Gastrocnemius medialis (tissue), 4 donors: Measurements from ENCODE around the gene CDH4. TPM values are rescaled to one million over a fixed set of nuclear protein-coding genes. Genes with fewer than 3 reads are reported as not detected.
A peak's percentile ranks its signal among the peaks of the same experiment; 100 is the strongest.
"Not testable (repeated sequence)": the region's sequence is repeated elsewhere in the genome, so short reads cannot be mapped to it uniquely, and the experiment has no call there.

Experiments used
- ATAC-seq, 2 donors: fragments of 150-250 bp; one replicate each; pipeline ENCODE4 v1.9.1; 2016
- DNase-seq, 2 donors: peaks; one replicate each; pipeline ENCODE4 v3.0.0-alpha.2; 2019
- H3K27ac ChIP-seq, 4 donors: fragments of 200-600 bp; sonication (generic); 1 replicate in 1 of 4; 2 replicates in 3 of 4; pipeline ENCODE4 v1.5.1; 2016 to 2018; ENCODE audit warnings: mild to moderate bottlenecking in 2 of 4, moderate library complexity in 1 of 4
- H3K27me3 ChIP-seq, 3 donors: fragments of 200-600 bp; sonication (generic) in 2 of 3; 1 replicate in 1 of 3; 2 replicates in 2 of 3; pipeline versions ENCODE4 v1.5.1 to v1.6.0; 2016 to 2019; ENCODE audit warnings: mild to moderate bottlenecking in 1 of 3, moderate library complexity in 1 of 3
- H3K36me3 ChIP-seq, 2 donors: fragments of 200-600 bp; sonication (generic) in 1 of 2; one replicate each; pipeline ENCODE4 v1.5.1; 2017 to 2018
- H3K4me1 ChIP-seq, 2 donors: fragments of 200-600 bp; sonication (generic) in 1 of 2; one replicate each; pipeline ENCODE4 v1.5.1; 2016 to 2017; ENCODE audit warnings: mild to moderate bottlenecking in 2 of 2
- H3K4me3 ChIP-seq, 4 donors: fragments of 200-600 bp; sonication (generic) in 3 of 4; 1 replicate in 1 of 4; 2 replicates in 3 of 4; pipeline ENCODE4 v1.5.1; 2016 to 2019; ENCODE audit warnings: mild to moderate bottlenecking in 2 of 4
- H3K9me3 ChIP-seq, 3 donors: fragments of 200-600 bp; sonication (generic) in 2 of 3; 1 replicate in 1 of 3; 2 replicates in 2 of 3; pipeline ENCODE4 v1.5.1; 2016 to 2019
- POLR2A ChIP-seq, 2 donors: fragments of 450-650 bp; IDR thresholded peaks; one replicate each; pipeline ENCODE4 v1.6.1; 2017; ENCODE audit warnings: antibody characterized with exemption in 2 of 2, mild to moderate bottlenecking in 2 of 2, moderate library complexity in 2 of 2
- in situ Hi-C, 4 donors: fragments of 200-750 bp; cut with MboI; loops; one replicate each; pipeline versions ENCODE4 v1.15.0 to v1.8.0; 2017; ENCODE audit warnings: low sequenced_read_pairs in 4 of 4
- intact Hi-C: fragments of 100-400 bp; cut with DNase I; formaldehyde crosslinking; loops from one replicate; pipeline ENCODE4 v1.15.1; 2023; ENCODE audit warnings: low total_unique reads
- total RNA-seq, 4 donors: library from RNA; depleted of rRNA; stranded (reverse); fragments of >200 nt; gene quantifications; one replicate each; pipeline versions ENCODE4 v1.1.0 to v1.2.3, GENCODE V29; 2016
- TF ChIP-seq, protein P1 (sequence below), 5 experiments: fragments of 450-650 bp in 3 of 5; fragments of 200-600 bp in 2 of 5; sonication (generic) in 2 of 5; IDR thresholded peaks in 4 of 5; conservative IDR thresholded peaks in 1 of 5; 1 replicate in 4 of 5; 2 replicates in 1 of 5; pipeline ENCODE4 v1.5.1; 2016 to 2019; ENCODE audit warnings: antibody characterized with exemption in 5 of 5, mild to moderate bottlenecking in 3 of 5, moderate library complexity in 3 of 5

Gene CDH4
- total RNA-seq, 4 donors from 2014 or later, result 0.38 to 1.2 (median 0.86) TPM

DNA sequence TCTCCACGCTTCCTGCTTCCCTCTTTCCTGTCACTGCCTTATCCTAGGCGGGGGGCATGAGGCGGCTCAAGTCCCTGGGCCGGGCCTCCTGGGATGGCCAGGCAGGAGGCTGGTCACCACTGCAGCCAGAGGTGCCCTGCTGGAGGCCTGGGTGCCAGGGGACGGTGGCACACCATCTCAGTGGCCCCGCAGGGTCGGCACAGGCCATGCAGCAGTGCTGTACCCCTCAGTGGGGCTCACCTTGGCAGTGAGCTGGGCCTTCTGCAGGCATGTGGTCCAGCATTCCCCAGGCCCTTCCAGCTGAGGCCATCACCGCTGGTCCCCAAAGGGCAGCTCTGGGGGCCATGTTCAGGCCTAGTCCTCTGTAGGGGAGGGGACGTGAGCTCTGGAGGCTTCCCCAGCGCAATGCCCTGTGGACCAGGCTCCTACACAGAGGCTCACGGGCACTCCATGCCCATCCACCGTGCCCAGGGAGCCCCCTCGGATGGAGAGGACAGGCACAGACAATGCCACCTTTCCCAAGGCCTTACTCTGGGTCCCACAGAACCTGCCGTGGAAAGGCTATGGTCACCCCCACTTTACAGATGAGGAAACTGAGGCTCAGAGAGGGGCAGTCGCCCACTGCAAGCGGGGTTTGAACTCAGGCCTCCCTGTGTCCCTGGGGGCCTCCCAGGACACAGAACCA is 689.8 kb downstream of the CDH4 start:
- no peak for ATAC-seq
- H3K9me3 ChIP-seq, result no peaks in the 10 kb centered on the region
- H3K4me3 ChIP-seq, result no peak overlapping the region
- H3K27ac ChIP-seq, result no peak overlapping the region
- H3K36me3 ChIP-seq, result no peaks in the 10 kb centered on the region
- intact Hi-C loops, result no loop called here
- TF ChIP-seq, protein P1, sequence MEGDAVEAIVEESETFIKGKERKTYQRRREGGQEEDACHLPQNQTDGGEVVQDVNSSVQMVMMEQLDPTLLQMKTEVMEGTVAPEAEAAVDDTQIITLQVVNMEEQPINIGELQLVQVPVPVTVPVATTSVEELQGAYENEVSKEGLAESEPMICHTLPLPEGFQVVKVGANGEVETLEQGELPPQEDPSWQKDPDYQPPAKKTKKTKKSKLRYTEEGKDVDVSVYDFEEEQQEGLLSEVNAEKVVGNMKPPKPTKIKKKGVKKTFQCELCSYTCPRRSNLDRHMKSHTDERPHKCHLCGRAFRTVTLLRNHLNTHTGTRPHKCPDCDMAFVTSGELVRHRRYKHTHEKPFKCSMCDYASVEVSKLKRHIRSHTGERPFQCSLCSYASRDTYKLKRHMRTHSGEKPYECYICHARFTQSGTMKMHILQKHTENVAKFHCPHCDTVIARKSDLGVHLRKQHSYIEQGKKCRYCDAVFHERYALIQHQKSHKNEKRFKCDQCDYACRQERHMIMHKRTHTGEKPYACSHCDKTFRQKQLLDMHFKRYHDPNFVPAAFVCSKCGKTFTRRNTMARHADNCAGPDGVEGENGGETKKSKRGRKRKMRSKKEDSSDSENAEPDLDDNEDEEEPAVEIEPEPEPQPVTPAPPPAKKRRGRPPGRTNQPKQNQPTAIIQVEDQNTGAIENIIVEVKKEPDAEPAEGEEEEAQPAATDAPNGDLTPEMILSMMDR (IDR thresholded peaks at IDR 0.05 in 4 of 5, conservative IDR thresholded peaks at IDR 0.05 in 1 of 5), result no peak
- TF ChIP-seq POLR2A (IDR thresholded peaks at IDR 0.05), result no peak
- in situ Hi-C loops, result no loop called here
- H3K27me3 ChIP-seq, result no peaks in the 10 kb centered on the region
- no peaks in the 10 kb centered on the region for H3K4me1 ChIP-seq
- peak in 1 of 2 donors; percentile 2 for DNase-seq

DNA sequence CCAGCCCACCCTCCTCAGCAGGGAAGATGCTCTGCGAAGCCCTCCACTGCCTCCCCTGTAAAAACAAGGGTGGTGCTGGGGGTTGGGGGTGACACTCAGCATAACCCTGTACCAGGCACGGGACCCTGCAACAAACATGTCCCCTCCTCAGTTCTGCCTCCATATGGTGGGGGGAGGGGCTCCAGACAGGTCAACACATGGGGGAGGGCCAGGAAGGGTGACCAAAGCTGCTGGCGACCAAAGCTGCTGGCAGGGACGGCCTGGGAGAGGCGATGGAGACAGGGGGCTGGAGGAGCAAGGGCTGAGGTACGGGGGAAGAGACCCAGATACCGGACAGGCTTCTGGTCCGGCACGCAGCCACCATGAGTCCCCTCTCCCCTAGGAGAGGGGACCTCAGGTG is 690.5 kb downstream of the CDH4 start:
- H3K27me3 ChIP-seq, result no peaks in the 10 kb centered on the region
- H3K4me3 ChIP-seq, result no peak overlapping the region
- no peaks in the 10 kb centered on the region for H3K36me3 ChIP-seq
- no peaks in the 10 kb centered on the region for H3K9me3 ChIP-seq
- ATAC-seq (no peak), DNase-seq (peak in 1 of 2 donors; percentile 6)
- no peak overlapping the region for H3K27ac ChIP-seq
- no peak for TF ChIP-seq POLR2A (IDR thresholded peaks at IDR 0.05)
- TF ChIP-seq, protein P1 (IDR thresholded peaks at IDR 0.05 in 4 of 5, conservative IDR thresholded peaks at IDR 0.05 in 1 of 5), result no peak
- intact Hi-C loops (no loop called here), in situ Hi-C loops (no loop called here)
- no peaks in the 10 kb centered on the region for H3K4me1 ChIP-seq

DNA sequence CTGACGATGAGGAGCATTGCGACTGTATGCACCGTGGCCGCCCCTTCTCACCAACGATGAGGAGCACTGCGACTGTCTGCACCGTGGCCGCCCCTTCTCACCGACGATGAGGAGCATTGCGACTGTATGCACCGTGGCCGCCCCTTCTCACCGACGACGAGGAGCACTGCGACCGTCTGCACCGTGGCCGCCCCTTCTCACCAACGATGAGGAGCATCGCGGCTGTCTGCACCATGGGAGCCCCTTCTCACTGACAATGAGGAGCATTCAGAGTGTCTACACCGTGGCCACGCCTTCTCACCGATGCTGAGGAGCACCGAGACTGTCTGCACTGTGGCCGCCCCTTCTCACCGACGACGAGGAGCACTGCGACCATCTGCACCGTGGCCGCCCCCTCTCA is 692.9 kb downstream of the CDH4 start:
- DNase-seq, intact Hi-C loops, in situ Hi-C loops: not testable (repeated sequence)

DNA sequence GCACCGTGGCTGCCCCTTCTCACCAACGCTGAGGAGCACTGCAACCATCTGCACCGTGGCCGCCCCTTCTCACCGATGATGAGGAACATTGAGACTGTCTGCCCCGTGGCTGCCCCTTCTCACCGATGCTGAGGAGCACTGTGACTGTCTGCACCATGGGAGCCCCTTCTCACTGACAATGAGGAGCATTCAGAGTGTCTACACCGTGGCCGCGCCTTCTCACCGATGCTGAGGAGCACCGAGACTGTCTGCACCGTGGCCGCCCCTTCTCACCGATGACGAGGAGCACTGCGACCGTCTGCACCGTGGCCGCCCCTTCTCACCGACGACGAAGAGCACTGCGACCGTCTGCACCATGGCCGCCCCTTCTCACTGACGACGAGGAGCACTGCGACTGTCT is 693.4 kb downstream of the CDH4 start:
- in situ Hi-C loops, H3K9me3 ChIP-seq, ATAC-seq, DNase-seq, H3K27ac ChIP-seq, H3K36me3 ChIP-seq, H3K4me3 ChIP-seq, intact Hi-C loops, H3K4me1 ChIP-seq, H3K27me3 ChIP-seq: not testable (repeated sequence)

More for the DNA sequence above, 692.9 kb downstream of the CDH4 start:
- H3K4me3 ChIP-seq, H3K4me1 ChIP-seq, ATAC-seq, H3K9me3 ChIP-seq, H3K27me3 ChIP-seq, H3K27ac ChIP-seq, H3K36me3 ChIP-seq: not testable (repeated sequence)

DNA sequence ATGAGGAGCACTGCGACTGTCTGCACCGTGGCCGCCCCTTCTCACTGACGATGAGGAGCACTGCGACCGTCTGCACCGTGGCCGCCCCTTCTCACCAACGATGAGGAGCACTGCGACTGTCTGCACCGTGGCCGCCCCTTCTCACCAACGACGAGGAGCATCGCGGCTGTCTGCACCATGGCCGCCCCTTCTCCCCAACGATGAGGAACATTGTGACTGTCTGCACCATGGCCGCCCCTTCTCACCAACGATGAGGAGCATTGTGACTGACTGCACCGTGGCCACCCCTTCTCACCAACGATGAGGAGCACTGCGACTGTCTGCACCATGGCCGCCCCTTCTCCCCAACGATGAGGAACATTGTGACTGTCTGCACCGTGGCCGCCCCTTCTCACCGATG is 696.0 kb downstream of the CDH4 start:
- H3K4me1 ChIP-seq, intact Hi-C loops, H3K27me3 ChIP-seq, in situ Hi-C loops, ATAC-seq, H3K9me3 ChIP-seq, H3K36me3 ChIP-seq, H3K27ac ChIP-seq, H3K4me3 ChIP-seq: not testable (repeated sequence)
- peak in 1 of 2 donors; percentile 2 for DNase-seq

DNA sequence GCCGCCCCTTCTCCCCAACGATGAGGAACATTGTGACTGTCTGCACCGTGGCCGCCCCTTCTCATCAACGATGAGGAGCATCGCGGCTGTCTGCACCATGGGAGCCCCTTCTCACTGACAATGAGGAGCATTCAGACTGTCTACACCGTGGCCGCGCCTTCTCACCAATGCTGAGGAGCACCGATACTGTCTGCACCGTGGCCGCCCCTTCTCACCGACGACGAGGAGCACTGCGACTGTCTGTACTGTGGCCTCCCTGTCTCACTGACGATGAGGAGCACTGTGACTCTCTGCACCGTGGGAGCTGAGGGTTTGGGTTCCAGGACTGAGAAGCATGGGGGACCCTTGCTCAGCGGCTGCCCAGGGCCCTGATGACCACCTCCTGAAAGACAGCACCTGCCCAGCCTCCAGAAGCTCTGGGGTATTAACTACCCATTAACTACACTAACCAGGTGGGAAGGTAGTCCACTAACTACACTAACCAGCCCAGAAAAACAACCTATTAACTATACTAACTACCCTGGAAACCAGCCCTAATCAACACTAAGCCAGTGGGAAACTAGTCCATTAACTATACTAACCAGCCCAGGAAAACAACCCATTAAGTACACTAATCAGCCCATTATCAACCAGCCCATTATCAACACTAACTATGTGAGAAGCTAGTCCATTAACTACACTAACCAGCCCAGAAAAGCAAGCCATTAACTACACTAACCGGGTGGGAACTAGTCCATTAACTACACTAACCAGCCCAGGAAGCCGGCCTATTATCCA is 696.7 kb downstream of the CDH4 start:
- H3K4me3 ChIP-seq, result no peak overlapping the region
- intact Hi-C loops (no loop called here), in situ Hi-C loops (no loop called here)
- no peaks in the 10 kb centered on the region for H3K36me3 ChIP-seq
- no peaks in the 10 kb centered on the region for H3K4me1 ChIP-seq
- no peaks in the 10 kb centered on the region for H3K27me3 ChIP-seq
- H3K9me3 ChIP-seq, result no peaks in the 10 kb centered on the region
- DNase-seq (no peak), ATAC-seq (no peak)
- H3K27ac ChIP-seq, result no peak overlapping the region
- TF ChIP-seq, protein P1 (IDR thresholded peaks at IDR 0.05 in 4 of 5, conservative IDR thresholded peaks at IDR 0.05 in 1 of 5), result no peak
- no peak for TF ChIP-seq POLR2A (IDR thresholded peaks at IDR 0.05)
